GM12878 (cell line): ENCODE measurements around the gene B3GNT7.

ENCODE experiments used
- ATF3 ChIP-seq: IDR thresholded peaks from 2 replicates; pipeline ENCODE4 v1.6.1; 2011; ENCODE audit warnings: low read depth, mild to moderate bottlenecking, low read length, moderate library complexity, borderline replicate concordance; ENCODE audit errors: extremely low read depth
- CBFB ChIP-seq: IDR thresholded peaks from 2 replicates; pipeline ENCODE4 v1.6.1; 2016; ENCODE audit warnings: antibody characterized with exemption, low read depth
- HCFC1 ChIP-seq: fragments of 150-350 bp; IDR thresholded peaks from 2 replicates; pipeline ENCODE4 v1.6.1; 2014; ENCODE audit warnings: low read length
- MYC ChIP-seq: IDR thresholded peaks from 2 replicates; pipeline ENCODE4 v1.6.1; 2011; ENCODE audit warnings: mild to moderate bottlenecking, low read length, moderate library complexity, inconsistent platforms; ENCODE audit not compliant: insufficient read depth, insufficient replicate concordance, insufficient read length, severe bottlenecking
- POLR2A ChIP-seq: IDR thresholded peaks from 2 replicates; pipeline ENCODE4 v1.6.1; 2011; ENCODE audit warnings: low read depth, mild to moderate bottlenecking, low read length
- RAD21 ChIP-seq: IDR thresholded peaks from 2 replicates; pipeline ENCODE4 v1.6.1; 2011; ENCODE audit warnings: mild to moderate bottlenecking, low read depth, low read length, moderate library complexity; ENCODE audit not compliant: insufficient read depth
- REST ChIP-seq: IDR thresholded peaks from 2 replicates; pipeline ENCODE4 v1.6.1; 2012; ENCODE audit warnings: mild to moderate bottlenecking, low read depth, low read length
- RUNX3 ChIP-seq: IDR thresholded peaks from 2 replicates; pipeline ENCODE4 v1.6.1; 2012; ENCODE audit warnings: low read length, inconsistent platforms
- SIN3A ChIP-seq: IDR thresholded peaks from 2 replicates; pipeline ENCODE4 v1.6.1; 2012; ENCODE audit warnings: low read depth, low read length, improper control_type of control experiment
- YY1 ChIP-seq: IDR thresholded peaks from 2 replicates; pipeline ENCODE4 v1.6.1; 2011; ENCODE audit warnings: low read depth, mild to moderate bottlenecking, low read length
- ZNF24 ChIP-seq: fragments of 450-650 bp; IDR thresholded peaks from 2 replicates; pipeline ENCODE4 v1.6.1; 2017; ENCODE audit warnings: antibody characterized with exemption, mild to moderate bottlenecking
- ZNF687 ChIP-seq: fragments of 450-650 bp; IDR thresholded peaks from 2 replicates; pipeline ENCODE4 v1.6.1; 2017; ENCODE audit warnings: mild to moderate bottlenecking, moderate library complexity
- TF ChIP-seq, protein P1 (sequence below): IDR thresholded peaks from 2 replicates; pipeline ENCODE4 v1.6.1; 2012; ENCODE audit warnings: low read depth, low read length, improper control_type of control experiment
- TF ChIP-seq, protein P2 (sequence below): fragments of 450-650 bp; IDR thresholded peaks from 2 replicates; pipeline ENCODE4 v1.6.1; 2016; ENCODE audit warnings: mild to moderate bottlenecking

DNA sequence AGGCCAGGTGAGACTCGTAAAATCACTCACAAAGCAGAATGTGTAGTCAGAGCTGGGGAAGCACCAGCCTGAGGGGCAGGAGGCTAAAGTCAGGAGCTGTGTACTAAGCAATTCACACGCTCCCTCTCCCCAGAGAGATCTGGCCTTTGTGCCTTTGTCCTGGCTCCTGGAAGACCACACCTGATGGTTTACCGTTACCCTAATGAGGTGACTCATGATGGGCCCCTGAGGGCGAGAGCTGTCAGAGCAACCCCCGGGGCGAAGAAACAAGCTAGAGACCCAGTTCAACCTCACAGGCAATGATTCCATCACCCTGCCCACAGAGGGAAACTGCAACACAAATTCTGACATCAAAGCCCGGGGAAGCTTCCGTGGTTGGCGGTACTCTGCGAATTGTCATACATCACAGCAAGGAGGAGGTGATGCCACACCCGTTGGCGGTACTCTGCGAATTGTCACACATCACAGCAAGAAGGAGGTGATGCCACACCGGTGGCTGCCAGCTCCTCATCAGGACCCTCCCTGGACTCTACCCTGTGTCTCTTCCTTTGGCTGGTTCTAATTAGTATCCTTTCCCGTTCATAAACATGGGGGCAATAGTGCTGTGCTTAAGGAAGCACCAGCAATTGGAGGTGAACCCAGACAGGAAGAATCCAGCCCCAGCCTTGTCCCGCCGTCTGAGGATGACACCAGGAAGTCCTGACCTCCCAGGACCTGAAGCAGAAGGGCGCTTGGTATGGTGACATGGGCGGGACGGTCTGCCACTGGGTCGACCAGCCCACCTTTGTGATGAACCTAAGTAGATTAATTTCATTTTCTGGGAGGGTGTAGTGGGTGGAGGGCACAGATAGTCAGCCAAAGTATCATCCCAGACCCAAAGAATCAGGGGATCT is 30.5 kb downstream of the B3GNT7 start:
- no peak for TF ChIP-seq RAD21
- no peak for TF ChIP-seq MYC
- TF ChIP-seq ZNF687 = no peak
- TF ChIP-seq SIN3A = no peak
- TF ChIP-seq REST = no peak
- TF ChIP-seq ATF3 = no peak
- TF ChIP-seq POLR2A = no peak
- TF ChIP-seq CBFB = no peak
- TF ChIP-seq, protein P1, sequence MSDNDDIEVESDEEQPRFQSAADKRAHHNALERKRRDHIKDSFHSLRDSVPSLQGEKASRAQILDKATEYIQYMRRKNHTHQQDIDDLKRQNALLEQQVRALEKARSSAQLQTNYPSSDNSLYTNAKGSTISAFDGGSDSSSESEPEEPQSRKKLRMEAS = no peak
- TF ChIP-seq HCFC1 = no peak
- TF ChIP-seq ZNF24 = no peak
- TF ChIP-seq RUNX3 = no peak
- TF ChIP-seq, protein P2, sequence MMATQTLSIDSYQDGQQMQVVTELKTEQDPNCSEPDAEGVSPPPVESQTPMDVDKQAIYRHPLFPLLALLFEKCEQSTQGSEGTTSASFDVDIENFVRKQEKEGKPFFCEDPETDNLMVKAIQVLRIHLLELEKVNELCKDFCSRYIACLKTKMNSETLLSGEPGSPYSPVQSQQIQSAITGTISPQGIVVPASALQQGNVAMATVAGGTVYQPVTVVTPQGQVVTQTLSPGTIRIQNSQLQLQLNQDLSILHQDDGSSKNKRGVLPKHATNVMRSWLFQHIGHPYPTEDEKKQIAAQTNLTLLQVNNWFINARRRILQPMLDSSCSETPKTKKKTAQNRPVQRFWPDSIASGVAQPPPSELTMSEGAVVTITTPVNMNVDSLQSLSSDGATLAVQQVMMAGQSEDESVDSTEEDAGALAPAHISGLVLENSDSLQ = no peak
- TF ChIP-seq YY1 = no peak
